Cardiac septum (tissue), 1 donor: ENCODE measurements around the gene CAPZB. TPM values are rescaled to one million over a fixed set of nuclear protein-coding genes. Genes with fewer than 3 reads are reported as not detected.

Experiments
- DNase-seq: peaks from one replicate; pipeline ENCODE4 v3.0.0-alpha.2; 2020; ENCODE audit warnings: low spot score
- intact Hi-C: fragments of 100-400 bp; cut with DNase I; formaldehyde crosslinking; loops from one replicate; pipeline ENCODE4 v1.14.0; 2022
- total RNA-seq: library from RNA; stranded (reverse); fragmentation: NEBNext Ultra II Directional; extraction: Animal tissue kit (Norgen Biotek cat#: 25700); gene quantifications from one replicate; pipeline ENCODE4 v1.2.1, GENCODE V29; 2021
- donor health status: DM: no; HTN: no; CAD: no.

CAPZB gene
- total RNA-seq, 1 donor from 2014 or later: 213 TPM

- intact Hi-C loops: loop anchor here (5.0 kb wide), 2 partner anchors 36 to 209 kb away; no protein-coding TSS in a partner anchor
- DNase-seq: no peak
Observed at GRCh38 chr1:19438516-19439195, 46.7 kb downstream of the CAPZB start.

- DNase-seq: peak; percentile 90
- intact Hi-C loops: loop anchor here (2.0 to 5.0 kb wide), 3 partner anchors 36 to 209 kb away; a partner anchor contains a TSS
Observed at GRCh38 chr1:19437891-19438294, 47.4 kb downstream of the CAPZB start.

- no peak for DNase-seq
- intact Hi-C loops: loop anchor here (2.0 to 5.0 kb wide), 3 partner anchors 35 to 210 kb away; a partner anchor contains a TSS
Observed at GRCh38 chr1:19436716-19437476, 48.4 kb downstream of the CAPZB start.

- intact Hi-C loops: loop anchor here (2.0 to 5.0 kb wide), 3 partner anchors 34 to 211 kb away; a partner anchor contains a TSS
Observed at GRCh38 chr1:19435851-19436455, 49.4 kb downstream of the CAPZB start.

GRCh38 chr1:19435181-19435580, 50.2 kb downstream of the CAPZB start:
- DNase-seq: no peak
- intact Hi-C loops: loop anchor here (5.0 kb wide), 2 partner anchors 33 to 212 kb away; no protein-coding TSS in a partner anchor

More at GRCh38 chr1:19435851-19436455, 49.4 kb downstream of the CAPZB start:
- DNase-seq: no peak

- DNase-seq: no peak
- intact Hi-C loops: no loop called here
Observed at GRCh38 chr1:19433719-19433998, 51.7 kb downstream of the CAPZB start.

GRCh38 chr1:19432943-19433718, 52.2 kb downstream of the CAPZB start:
- no peak for DNase-seq
- intact Hi-C loops: no loop called here

- DNase-seq: no peak
- intact Hi-C loops: no loop called here
Observed at GRCh38 chr1:19430121-19431068, 54.9 kb downstream of the CAPZB start.

- intact Hi-C loops: no loop called here
- no peak for DNase-seq
Observed at GRCh38 chr1:19429611-19430010, 55.7 kb downstream of the CAPZB start.

- intact Hi-C loops: no loop called here
- DNase-seq: no peak
Observed at GRCh38 chr1:19427087-19427781, 58.1 kb downstream of the CAPZB start.

- no peak for DNase-seq
- intact Hi-C loops: no loop called here
Observed at GRCh38 chr1:19426294-19427086, 58.8 kb downstream of the CAPZB start.

- no peak for DNase-seq
- intact Hi-C loops: no loop called here
Observed at GRCh38 chr1:19425646-19426239, 59.6 kb downstream of the CAPZB start.

- intact Hi-C loops: no loop called here
- DNase-seq: no peak
Observed at GRCh38 chr1:19424651-19425570, 60.4 kb downstream of the CAPZB start.

GRCh38 chr1:19423130-19423529, 62.2 kb downstream of the CAPZB start:
- no peak for DNase-seq
- intact Hi-C loops: no loop called here

- intact Hi-C loops: no loop called here
- no peak for DNase-seq
Observed at GRCh38 chr1:19421365-19421764, 64.0 kb downstream of the CAPZB start.

GRCh38 chr1:19420606-19421005, 64.7 kb downstream of the CAPZB start:
- no peak for DNase-seq
- intact Hi-C loops: no loop called here
